GM18519 (cell line): ENCODE measurements around the gene FABP6.
"Not testable (repeated sequence)": the region's sequence is repeated elsewhere in the genome, so short reads cannot be mapped to it uniquely, and the experiment has no call there.

Experiments
- ATAC-seq: cut with Tn5 transposase; IDR thresholded peaks from one replicate; pipeline ENCODE4 v1.9.1; 2021; ENCODE audit warnings: mild to moderate bottlenecking, moderate library complexity; ENCODE audit not compliant: unreplicated experiment, low FRiP score

The FABP6 gene

DNA sequence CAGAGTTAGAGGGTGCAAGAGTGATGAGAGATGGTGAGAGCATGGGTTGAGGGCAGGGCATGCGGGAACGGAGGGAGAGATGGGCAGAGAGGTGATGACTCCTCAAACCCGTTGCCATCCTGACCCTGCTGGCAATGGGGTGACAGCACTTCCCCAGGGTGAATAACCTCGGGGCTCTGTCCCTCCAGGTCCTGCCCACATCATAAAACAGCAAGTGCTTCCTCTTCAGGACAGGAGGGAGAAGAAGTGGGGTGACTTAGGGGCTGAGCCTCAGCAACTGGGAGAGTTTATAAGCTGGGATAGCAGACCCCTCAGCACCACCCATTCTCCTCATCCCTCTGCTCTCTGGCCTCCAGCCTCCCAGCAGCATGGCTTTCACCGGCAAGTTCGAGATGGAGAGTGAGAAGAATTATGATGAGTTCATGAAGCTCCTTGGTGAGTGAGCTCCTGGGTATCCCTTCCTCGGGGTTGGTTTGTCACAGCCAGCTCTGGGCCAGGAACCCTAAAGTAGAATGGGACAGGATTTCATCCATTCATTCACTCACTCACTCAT lies at the start of gene FABP6:
Gene FABP6, plus strand, starts transcription at position 317 of the 553 bp plus-strand sequence. Its CDS starts 52 bp downstream, at position 369.
- ATAC-seq, result no peak

DNA sequence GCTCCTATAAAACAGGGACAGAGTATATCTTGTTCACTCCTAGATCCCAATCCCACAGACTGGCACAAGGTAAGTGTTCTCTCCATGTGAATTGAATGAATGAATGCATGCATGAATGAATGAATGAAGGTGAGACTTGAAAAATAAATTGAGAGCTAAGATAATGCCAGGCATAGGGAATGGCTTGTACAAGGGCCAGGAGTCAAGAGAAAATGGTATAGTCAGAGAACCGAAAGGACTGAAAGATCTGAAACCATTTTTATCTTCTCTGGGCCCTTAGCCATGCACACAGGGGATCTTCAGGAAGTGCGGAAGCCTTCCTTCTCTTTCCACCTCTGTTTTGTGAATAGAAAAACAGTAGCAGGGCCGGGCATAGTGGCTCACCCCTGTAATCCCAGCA lies 48.4 kb upstream of the FABP6 start:
- no peak for ATAC-seq

DNA sequence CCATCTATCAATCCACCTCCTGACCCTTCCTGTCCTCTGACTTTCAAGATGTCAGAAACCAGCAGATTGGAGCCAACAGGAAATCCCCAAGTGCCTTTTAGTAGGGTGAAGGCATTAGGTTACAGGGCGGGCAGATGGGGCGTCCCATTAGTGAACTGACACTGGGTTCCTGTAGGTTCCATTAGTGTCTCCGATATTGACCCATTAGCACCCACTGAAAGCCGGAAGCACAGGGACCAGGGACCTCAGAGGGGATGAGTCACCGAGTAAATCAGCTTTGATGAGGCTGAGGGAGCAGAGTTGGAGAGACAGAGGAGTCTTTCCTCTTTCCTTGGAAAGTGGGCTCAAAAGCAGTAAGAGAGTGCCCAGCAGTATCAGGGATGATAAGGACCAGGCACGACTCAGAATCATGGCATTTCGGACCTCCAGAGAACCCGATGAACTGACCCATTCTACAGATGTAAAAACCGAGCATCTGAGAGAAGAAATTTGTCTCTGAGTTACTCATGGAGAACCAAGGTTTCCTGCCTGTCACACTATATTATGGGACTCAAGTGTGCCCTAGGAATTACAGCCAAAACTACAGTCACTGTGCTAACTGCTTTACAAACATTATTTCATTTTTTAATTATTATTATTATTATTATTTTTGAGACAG lies 47.2 kb upstream of the FABP6 start:
- no peak for ATAC-seq

DNA sequence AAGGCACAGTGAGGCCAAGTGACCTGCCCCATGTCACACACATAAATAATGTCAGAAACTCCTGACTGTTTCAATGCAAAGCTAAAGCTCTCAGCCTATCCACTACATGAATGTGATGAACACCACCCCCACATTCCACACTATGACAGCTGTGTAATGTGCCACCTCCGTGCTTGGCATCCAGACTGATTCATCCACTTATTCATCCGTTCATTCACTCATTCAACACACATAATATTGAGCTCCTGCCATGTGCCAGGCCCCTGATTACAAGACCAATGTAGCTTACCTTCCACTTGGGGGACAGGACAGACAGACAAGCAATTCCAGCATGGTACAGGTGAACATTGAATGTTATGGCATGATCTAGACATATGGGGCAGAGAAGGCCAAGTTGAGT lies 46.2 kb upstream of the FABP6 start:
- ATAC-seq, result no peak

- ATAC-seq, result no peak
Measured at GRCh38 chr5:160185626-160186360, 43.5 kb upstream of the FABP6 start.

DNA sequence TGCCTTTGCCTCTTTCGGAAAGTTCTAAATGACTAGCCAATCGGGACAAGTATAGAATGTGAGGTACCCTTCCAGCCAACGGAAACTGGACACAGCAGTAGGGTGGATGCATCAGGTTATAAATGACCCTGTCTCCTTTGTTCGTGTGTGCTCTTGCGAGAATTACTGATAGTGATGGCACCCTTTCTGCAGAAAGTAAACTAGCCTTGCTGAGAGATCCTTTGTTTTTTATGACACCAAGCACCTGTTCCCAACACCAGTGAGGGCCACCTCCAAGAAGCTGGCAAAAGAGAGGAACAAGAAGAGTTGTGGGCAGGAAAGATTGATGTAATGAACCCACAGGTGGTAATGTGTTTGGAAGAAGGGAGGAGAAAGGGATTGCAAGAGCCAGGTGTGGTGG lies 42.8 kb upstream of the FABP6 start:
- ATAC-seq, result no peak

- no peak for ATAC-seq
Measured at GRCh38 chr5:160187091-160187490, 42.2 kb upstream of the FABP6 start.

DNA sequence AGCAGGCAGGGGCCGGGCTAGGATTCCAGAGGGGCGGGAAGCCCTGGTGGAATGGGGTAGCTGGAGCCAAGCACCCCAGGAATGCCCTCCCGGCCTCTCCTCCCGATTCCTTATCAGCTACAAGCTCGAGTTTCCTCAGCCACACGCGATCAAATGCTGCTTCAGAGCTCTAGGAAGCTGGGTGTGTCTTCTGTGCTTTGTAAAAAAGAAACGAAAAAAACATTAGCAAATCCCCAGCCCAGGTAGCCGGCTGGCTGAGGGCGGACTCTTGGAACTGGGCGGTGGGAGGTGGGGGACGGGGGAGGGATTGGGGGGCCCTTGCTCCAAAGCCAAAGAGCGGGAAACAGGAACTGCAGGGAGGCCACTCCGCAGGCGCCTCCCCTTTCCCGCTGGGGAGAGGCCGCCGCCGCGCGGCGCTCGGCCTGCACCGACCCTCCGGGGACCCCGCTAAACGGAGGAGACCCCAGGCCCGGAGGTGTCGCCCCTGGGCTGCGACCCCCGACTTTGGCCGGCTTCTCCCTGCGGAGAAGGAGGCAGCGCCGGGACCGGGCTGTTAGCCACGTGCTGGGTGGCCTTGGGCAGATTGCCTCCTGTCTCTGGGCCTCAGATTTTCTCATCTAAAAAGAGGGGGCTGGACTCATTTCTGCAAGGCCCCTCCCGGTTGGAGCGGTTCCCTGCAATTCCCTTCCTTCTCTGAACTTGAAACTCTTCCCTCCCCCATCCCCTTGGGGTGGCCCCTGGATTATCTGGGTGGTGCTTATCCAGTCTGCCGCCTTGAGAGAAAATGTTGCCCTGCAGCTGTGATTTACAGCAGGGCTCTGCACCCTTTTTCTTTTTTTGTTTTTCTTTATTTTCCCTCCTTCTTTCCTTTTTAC lies 40.9 kb upstream of the FABP6 start:
- ATAC-seq, result no peak

DNA sequence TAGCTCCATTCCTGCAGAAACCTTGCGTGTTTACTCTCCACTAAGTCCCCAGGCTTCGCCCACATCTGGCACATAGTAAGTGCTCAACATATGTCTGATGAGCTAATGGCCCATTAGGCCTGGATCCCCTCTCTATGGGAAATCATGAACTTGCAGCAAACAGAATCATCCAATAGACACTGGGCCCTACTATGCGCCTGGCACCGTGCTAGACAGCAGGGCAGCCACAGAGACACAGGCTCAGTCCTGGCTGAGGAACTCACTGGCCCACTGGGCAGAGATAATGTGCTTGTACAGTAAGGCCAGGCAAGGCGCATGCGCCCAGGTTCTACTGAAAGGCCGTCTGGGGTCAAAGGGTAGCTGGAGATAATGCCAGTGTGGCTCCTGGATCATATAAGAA lies 36.9 kb upstream of the FABP6 start:
- no peak for ATAC-seq

DNA sequence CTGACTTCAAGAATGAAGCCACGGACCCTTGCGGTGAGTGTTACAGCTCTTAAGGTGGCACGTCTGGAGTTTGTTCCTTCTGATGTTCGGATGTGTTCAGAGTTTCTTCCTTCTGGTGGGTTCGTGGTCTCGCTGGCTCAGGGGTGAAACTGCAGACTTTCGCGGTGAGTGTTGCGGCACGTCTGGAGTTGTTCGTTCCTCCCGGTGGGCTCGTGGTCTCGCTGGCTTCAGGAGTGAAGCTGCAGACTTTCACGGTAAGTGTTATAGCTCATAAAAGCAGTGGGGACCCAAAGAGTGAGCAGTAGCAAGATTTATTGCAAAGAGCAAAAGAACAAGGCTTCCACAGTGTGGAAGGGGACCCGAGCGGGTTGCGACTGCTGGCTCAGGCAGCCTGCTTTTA lies 36.2 kb upstream of the FABP6 start:
- ATAC-seq, result not testable (repeated sequence)

- ATAC-seq, result not testable (repeated sequence)
Measured at GRCh38 chr5:160193790-160194189, 35.5 kb upstream of the FABP6 start.

DNA sequence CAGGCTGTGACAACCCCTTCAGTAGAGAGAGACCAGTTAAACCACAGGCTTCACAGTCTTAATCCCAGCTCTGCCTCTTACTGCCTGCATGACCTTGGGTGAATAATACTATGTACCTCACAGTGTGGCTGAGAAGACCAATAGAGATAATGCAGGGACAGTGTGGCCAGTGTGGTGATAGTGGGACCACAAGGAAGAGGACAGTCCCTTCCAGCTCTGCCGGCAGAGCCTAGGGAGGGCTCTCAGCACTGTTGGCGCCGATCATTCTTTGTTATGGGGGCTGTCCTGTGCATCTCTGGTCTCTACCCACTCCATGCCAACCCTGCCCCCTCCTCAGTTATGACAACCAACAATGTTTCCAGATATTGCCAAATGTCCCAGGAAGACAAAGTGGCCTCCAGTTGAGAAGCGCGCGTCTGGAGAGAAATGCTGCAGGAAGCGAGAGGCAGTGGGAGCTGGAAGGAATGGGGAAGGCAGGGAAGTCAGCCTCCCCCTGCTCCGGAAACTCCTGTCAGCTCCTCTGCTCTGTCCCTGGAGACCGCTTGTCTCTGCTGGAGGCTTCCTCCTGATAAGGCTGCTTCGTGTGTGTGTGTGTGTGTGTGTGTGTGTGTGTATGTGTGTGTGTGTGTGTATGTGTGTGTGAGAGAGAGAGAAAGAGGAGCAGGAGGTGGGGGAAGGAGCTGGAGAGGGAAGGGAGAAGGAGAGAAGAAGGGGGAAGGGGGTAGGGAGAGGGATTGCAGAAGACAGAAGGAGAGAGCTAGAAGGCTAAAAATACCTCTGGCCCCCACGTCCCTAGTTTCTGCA lies 31.8 kb upstream of the FABP6 start:
- no peak for ATAC-seq

GRCh38 chr5:160198146-160198545 lies 31.2 kb upstream of the FABP6 start:
- no peak for ATAC-seq

DNA sequence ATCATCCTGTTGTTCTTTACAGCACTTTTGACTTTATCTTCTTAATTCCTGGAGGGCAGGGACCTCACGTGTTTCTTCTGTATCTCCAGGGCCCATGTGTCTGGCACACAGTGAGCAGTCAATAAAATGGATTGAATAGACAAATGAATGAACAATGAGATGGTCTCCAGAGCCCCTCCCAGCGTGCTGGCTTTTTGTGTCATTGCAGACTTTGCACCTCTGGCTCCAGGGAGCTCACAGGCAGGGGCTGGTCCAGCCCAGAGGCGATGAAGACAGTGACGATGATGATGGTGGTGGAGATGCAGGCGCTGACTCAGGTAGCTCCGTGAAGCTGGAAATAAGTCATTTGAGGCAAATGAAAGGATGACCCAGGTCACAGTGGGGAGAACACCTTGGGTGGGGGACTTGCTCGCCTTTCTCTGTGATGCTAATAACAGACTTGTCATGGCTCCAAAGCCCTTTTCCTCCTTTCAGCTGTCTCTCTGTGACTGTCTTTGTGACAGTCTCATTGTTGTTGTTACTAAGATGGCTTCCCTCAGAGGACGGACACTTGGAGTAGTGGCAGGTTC lies 30.4 kb upstream of the FABP6 start:
- no peak for ATAC-seq

- ATAC-seq, result peak; percentile 88
Measured at GRCh38 chr5:160199410-160199911, 29.8 kb upstream of the FABP6 start.

GRCh38 chr5:160207061-160207460 lies 22.2 kb upstream of the FABP6 start:
- ATAC-seq, result no peak

DNA sequence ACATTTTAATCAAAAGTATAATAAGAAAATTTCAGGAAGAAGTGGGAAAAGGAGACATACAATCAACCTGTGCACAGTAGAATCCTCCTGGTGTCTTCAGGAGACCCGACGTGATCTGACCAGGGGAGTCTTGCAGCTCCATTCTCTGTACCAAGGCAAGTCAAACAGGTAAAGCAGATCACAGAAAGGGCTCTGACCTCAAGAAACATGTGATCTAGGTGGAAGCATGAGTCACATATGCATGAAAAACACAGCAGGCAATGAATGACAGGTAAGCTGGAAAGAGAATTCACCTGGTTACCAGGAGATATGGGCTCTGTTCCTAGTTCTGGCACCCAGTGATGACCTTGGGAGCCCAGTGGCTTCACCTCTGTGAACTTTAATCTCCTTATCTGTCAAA lies 19.4 kb upstream of the FABP6 start:
- no peak for ATAC-seq

DNA sequence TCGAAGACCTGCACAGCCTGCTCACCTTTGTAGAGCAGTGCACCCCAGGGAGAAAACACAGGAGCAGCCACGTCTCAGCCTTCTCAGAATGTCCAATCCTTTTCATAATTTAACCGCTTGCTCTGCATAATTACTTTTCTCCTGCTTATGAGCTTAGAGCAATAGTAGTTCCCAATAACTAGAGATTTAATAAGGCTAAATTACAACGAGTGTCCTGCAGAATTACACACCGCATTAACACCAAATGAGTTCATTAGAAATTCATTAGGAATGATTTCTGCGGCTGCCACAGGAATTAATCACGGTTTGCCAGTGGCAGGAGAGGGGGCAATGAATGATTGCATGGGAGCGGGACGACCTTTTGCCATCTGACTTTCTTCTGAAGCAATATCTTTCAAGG lies 18.7 kb upstream of the FABP6 start:
- no peak for ATAC-seq

DNA sequence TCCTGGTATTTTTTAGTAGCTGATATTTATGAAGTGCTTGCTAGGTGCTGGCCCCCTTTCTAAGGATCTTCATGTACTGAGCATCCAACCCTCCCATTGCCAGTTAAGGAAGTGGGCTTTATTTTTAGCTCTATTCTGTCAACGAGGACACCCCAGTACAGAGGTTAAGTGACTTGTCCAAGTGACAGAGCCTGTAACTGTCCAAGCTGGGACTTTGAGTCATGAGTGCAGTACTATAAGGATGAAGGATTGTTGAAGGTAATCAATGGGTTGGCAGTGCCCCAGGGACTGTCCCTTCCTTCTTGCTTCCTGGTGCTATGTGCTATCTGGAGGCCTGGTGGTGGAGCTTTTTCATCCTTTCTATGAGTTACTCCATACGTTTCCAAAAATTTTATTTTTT lies 18.0 kb upstream of the FABP6 start:
- ATAC-seq, result no peak

DNA sequence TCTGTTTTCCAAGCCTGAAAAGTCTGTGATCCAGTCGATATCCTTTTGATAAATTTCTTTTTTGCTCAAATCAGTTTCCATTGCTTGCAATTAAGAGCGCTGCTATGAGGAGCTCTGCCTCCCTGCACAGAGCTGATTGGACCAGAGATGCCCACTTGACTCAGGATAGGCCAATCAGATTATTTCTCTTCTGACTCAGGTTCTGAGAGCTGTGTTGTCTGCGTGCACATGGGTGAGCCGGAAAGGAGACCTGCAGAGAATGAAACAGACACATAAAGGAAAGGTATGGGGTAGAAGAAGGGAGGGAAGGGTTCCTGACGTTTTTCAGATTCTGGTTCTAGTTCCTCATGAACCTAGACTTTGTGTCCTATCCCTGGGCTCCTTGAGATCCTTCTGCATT lies 15.8 kb upstream of the FABP6 start:
- no peak for ATAC-seq
